HEK293 (cell line): ENCODE measurements around the gene MCAT.
A peak's percentile ranks its signal among the peaks of the same experiment; 100 is the strongest.

Source experiments
- CTCF ChIA-PET: fragments of 350-600 bp; formaldehyde crosslinking; extraction: SDS; loops from one replicate; lab custom pipeline; 2021; ENCODE audit warnings: antibody characterized with exemption; lab: Yijun Ruan, JAX
- POLR2A ChIA-PET: fragments of 300-600 bp; formaldehyde crosslinking; extraction: SDS; loops from one replicate; lab custom pipeline; 2020; ENCODE audit warnings: antibody characterized with exemption, inconsistent platforms; lab: Yijun Ruan, JAX
- H3K27ac ChIP-seq: fragments of 200-500 bp; sonication (Bioruptor generic); 2 replicates; pipeline ENCODE4 v1.5.1; 2014; ENCODE audit warnings: low read depth, low read length, control low read depth, inconsistent platforms; ENCODE audit errors: extremely low read depth
- H3K36me3 ChIP-seq, 2 experiments: fragments of 200-500 bp in 1 of 2; sonication (Bioruptor generic) in 1 of 2; 1 replicate in 1 of 2; 2 replicates in 1 of 2; pipeline ENCODE4 v1.5.1; 2014 to 2017; ENCODE audit warnings: inconsistent platforms in 2 of 2, low read length in 2 of 2; ENCODE audit not compliant: control insufficient read depth in 2 of 2, insufficient read depth in 1 of 2
- H3K4me1 ChIP-seq: fragments of 200-500 bp; sonication (Bioruptor generic); 2 replicates; pipeline ENCODE4 v1.5.1; 2014; ENCODE audit warnings: mild to moderate bottlenecking, low read length, inconsistent platforms; ENCODE audit not compliant: control insufficient read depth, insufficient read depth
- H3K4me3 ChIP-seq: 2 replicates; pipeline ENCODE4 v1.5.1; 2011; ENCODE audit warnings: low read depth, mild to moderate bottlenecking, control low read depth, low read length, moderate library complexity
- H3K9me3 ChIP-seq: fragments of 200-500 bp; sonication (Bioruptor generic); 2 replicates; pipeline ENCODE4 v1.5.1; 2014; ENCODE audit warnings: low read depth, low read length, inconsistent platforms; ENCODE audit not compliant: control insufficient read depth, insufficient read depth
- GLIS1 ChIP-seq: fragments of 450-650 bp; formaldehyde crosslinking; IDR thresholded peaks from 2 replicates; pipeline ENCODE4 v1.5.1; 2016; ENCODE audit warnings: missing biosample characterization, missing genetic modification characterization
- GLIS2 ChIP-seq: fragments of 450-650 bp; formaldehyde crosslinking; IDR thresholded peaks from 2 replicates; pipeline ENCODE4 v1.5.1; 2016; ENCODE audit warnings: missing biosample characterization, missing genetic modification characterization
- HOXC10 ChIP-seq: sonication (generic); formaldehyde crosslinking; IDR thresholded peaks from 2 replicates; pipeline ENCODE4 v1.8.1; 2023; ENCODE audit warnings: mild to moderate bottlenecking, missing genetic modification reagents
- MZF1 ChIP-seq: fragments of 450-650 bp; formaldehyde crosslinking; IDR thresholded peaks from 2 replicates; pipeline ENCODE4 v1.5.1; 2017; ENCODE audit warnings: missing biosample characterization, missing genetic modification characterization, borderline replicate concordance
- SP2 ChIP-seq: fragments of 450-650 bp; formaldehyde crosslinking; IDR thresholded peaks from 2 replicates; pipeline ENCODE4 v1.5.1; 2016; ENCODE audit warnings: missing biosample characterization, missing genetic modification characterization
- SP3 ChIP-seq: fragments of 450-650 bp; formaldehyde crosslinking; IDR thresholded peaks from 2 replicates; pipeline ENCODE4 v1.5.1; 2016; ENCODE audit warnings: missing biosample characterization, missing genetic modification characterization
- YY1 ChIP-seq: fragments of 450-650 bp; formaldehyde crosslinking; IDR thresholded peaks from 2 replicates; pipeline ENCODE4 v1.5.1; 2018; ENCODE audit warnings: missing biosample characterization, missing genetic modification characterization
- ZFP69B ChIP-seq: fragments of 450-650 bp; formaldehyde crosslinking; IDR thresholded peaks from 2 replicates; pipeline ENCODE4 v1.5.1; 2016; ENCODE audit warnings: missing biosample characterization, missing genetic modification characterization
- ZIC2 ChIP-seq: fragments of 450-650 bp; formaldehyde crosslinking; IDR thresholded peaks from 2 replicates; pipeline ENCODE4 v1.5.1; 2016; ENCODE audit warnings: missing biosample characterization, missing genetic modification characterization
- ZNF157 ChIP-seq: fragments of 450-650 bp; formaldehyde crosslinking; IDR thresholded peaks from 2 replicates; pipeline ENCODE4 v1.5.1; 2016; ENCODE audit warnings: missing biosample characterization, missing genetic modification characterization
- ZNF175 ChIP-seq: fragments of 450-650 bp; formaldehyde crosslinking; IDR thresholded peaks from 2 replicates; pipeline ENCODE4 v1.5.1; 2016; ENCODE audit warnings: missing biosample characterization, missing genetic modification characterization
- ZNF223 ChIP-seq: fragments of 450-650 bp; formaldehyde crosslinking; IDR thresholded peaks from 2 replicates; pipeline ENCODE4 v1.5.1; 2016; ENCODE audit warnings: missing biosample characterization, missing genetic modification characterization
- ZNF549 ChIP-seq: fragments of 450-650 bp; IDR thresholded peaks from 2 replicates; pipeline ENCODE4 v1.5.1; 2018; ENCODE audit warnings: missing biosample characterization, missing genetic modification characterization, mild to moderate bottlenecking, inconsistent platforms, moderate library complexity
- ZNF629 ChIP-seq: fragments of 450-650 bp; formaldehyde crosslinking; IDR thresholded peaks from 2 replicates; pipeline ENCODE4 v1.5.1; 2017; ENCODE audit warnings: missing biosample characterization, missing genetic modification characterization
- ZNF768 ChIP-seq: fragments of 450-650 bp; formaldehyde crosslinking; IDR thresholded peaks from 2 replicates; pipeline ENCODE4 v1.5.1; 2018; ENCODE audit warnings: missing biosample characterization, mild to moderate bottlenecking, missing genetic modification characterization
- ZNF837 ChIP-seq: fragments of 450-650 bp; formaldehyde crosslinking; IDR thresholded peaks from 2 replicates; pipeline ENCODE4 v1.5.1; 2016; ENCODE audit warnings: missing biosample characterization, missing genetic modification characterization
- TF ChIP-seq, protein P1 (sequence below): fragments of 450-650 bp; formaldehyde crosslinking; IDR thresholded peaks from 2 replicates; pipeline ENCODE4 v1.5.1; 2017; ENCODE audit warnings: missing biosample characterization, missing genetic modification characterization
- TF ChIP-seq, protein P2 (sequence below): fragments of 450-650 bp; formaldehyde crosslinking; IDR thresholded peaks from 2 replicates; pipeline ENCODE4 v1.5.1; 2017; ENCODE audit warnings: missing biosample characterization, missing genetic modification characterization

The MCAT gene

DNA sequence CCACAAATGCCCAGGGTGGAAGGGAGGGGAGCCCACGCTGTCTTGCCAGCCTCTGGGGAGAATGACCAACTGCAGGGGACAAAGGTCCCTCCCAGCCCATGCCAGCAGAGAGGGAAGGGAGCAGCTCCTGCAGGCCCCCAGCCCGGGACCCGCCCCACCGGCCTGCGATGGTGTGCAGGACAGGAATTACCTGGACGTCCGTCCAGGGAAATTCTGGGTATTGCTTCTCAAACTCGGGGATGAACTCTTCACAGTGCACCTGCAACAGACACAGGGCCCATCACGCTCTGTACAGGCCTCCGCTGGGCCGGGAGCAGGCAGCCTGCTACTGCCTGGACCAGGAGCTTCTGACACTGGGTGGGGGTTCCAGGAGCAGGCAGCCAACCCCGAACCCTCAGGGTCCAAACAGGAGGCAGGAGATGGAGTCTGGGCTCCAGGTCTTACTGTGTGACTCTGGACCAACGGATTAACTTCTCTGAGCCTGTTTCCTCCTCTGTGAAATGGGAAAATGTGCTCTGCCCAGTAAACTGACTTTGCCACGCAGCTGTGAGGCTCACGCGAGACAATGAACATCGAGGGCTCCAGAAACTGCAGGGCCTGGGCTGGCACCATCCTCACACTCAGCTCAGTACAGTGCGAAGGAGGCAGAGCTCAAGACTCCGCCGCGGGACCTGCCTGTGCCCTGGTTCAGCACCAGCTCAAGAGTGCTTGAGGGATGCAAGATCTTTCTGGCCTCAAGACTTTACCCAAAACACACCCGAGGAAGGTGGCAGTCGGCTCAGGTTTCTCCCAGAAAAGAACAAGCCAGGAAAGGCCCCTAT is 26.3 kb upstream of the MCAT start:
- Histone ChIP-seq H3K4me3 (no peak overlapping the region), H3K9me3 (no peaks in the 10 kb centered on the region)
- TF ChIP-seq ZNF837 = no peak
- peak; percentile 61; the same call in 1 of the 2 replicates for TF ChIP-seq ZNF768 (tag by site-specific recombination)
- TF ChIP-seq ZNF157 = no peak
- TF ChIP-seq, all 188 proteins: peak for 1
- POLR2A ChIA-PET = interaction anchor here (0.7 to 2.0 kb wide), 2 partner anchors 16 to 18 kb away, joined by 3 to 8 read pairs; partner anchors contain the start of gene TTLL12
- no peak overlapping the region for H3K27ac ChIP-seq
- peaks cover 14 to 78% of the 10 kb centered on the region in 2 experiments; a peak in 2 of 3 replicates for H3K36me3 ChIP-seq
- H3K4me1 ChIP-seq = no peaks in the 10 kb centered on the region
- CTCF ChIA-PET = interaction anchor here (1.2 kb wide), 1 partner anchor 18 kb away, joined by 3 read pairs; the partner anchor contains the start of gene TTLL12

DNA sequence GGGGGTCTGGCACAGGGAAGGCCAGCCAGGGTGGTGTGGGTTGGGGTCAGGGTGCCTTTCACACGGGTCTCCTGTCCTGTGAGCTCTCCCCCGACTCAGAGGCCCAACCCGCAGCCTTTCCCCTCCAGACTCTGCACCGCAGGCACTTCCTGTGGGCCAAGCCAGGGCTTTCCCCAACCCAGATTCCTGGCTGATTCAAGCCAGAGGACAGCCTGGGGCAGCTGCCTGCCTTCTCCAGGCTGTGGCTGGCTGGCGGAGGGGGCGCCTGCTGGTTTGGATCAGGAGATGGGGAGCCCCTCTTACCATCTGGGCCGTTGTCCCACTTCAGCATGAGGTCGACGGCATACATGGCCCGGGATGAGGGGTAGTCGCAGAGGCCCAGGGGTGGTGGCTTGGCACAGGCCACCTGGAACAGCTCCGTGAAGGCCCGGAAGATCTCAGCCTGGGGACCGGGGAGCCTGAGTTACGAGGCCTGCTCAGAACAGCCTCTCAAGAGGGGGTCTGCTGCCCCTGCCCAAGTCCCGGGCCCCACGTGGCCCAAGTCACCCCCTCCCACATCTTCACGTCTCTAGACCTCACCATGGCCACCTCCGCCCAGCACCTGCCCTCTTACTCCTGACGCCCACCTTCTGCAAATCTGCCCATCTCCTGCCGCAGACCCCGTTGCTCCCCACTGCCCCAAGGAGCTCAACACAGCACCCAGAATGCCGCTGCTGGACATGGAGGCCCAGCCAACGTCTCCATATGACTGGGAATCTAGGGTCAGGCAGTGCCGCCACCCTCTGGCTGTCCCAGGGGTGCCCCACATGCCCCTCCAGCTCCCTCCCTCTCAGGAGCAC is 25.5 kb upstream of the MCAT start:
- Histone ChIP-seq H3K9me3 (no peaks in the 10 kb centered on the region), H3K36me3 (peaks cover 14 to 70% of the 10 kb centered on the region in 2 experiments; a peak in 2 of 3 replicates), H3K4me3 (no peak overlapping the region), H3K4me1 (no peaks in the 10 kb centered on the region), H3K27ac (no peak overlapping the region)
- CTCF ChIA-PET = no interaction called here
- TF ChIP-seq GLIS2 (tag by site-specific recombination) = 0 out of 2 replicates have a peak, but pooled peaks have one; percentile 17
- TF ChIP-seq, protein P1, sequence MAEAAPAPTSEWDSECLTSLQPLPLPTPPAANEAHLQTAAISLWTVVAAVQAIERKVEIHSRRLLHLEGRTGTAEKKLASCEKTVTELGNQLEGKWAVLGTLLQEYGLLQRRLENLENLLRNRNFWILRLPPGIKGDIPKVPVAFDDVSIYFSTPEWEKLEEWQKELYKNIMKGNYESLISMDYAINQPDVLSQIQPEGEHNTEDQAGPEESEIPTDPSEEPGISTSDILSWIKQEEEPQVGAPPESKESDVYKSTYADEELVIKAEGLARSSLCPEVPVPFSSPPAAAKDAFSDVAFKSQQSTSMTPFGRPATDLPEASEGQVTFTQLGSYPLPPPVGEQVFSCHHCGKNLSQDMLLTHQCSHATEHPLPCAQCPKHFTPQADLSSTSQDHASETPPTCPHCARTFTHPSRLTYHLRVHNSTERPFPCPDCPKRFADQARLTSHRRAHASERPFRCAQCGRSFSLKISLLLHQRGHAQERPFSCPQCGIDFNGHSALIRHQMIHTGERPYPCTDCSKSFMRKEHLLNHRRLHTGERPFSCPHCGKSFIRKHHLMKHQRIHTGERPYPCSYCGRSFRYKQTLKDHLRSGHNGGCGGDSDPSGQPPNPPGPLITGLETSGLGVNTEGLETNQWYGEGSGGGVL = no peak
- POLR2A ChIA-PET = no interaction called here

DNA sequence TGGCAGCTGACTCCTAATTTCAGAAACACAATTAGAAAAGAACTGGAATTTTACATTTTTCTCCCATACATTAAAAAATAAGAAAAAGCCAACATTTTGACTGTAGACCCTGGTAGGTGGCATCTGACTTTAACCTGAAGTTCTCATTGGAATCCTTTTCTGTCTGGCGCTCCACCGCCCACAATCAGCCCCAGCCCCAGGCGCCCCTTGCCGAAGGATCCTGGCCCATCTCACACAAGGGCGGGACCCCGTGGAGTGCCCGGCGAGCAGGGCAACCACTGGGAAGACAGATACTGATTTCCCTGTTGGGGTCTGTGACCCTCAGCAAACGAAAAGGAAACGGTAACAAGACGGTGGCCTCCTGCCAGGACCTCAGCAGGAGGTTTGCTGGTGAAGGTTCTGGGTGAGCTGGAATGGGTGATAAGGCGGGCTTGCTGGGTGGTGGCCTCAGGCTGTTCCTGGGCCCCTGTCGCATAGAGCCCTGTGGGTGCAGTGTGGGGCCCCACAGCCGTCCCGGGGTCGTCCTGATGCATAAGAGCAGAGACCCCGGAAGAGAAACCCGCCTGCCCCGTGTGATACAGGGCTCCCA is 23.9 kb upstream of the MCAT start:
- TF ChIP-seq ZIC2 (peak; percentile 32; the same call in 1 of the 2 replicates), HOXC10 (no peak), GLIS1 (tag by site-specific recombination) (peak; percentile 36), SP3 (tag by site-specific recombination) (no peak), ZNF629 (tag by site-specific recombination) (no peak)
- H3K36me3 ChIP-seq = peaks cover 6 to 58% of the 10 kb centered on the region in 2 experiments; a peak in 2 of 3 replicates
- CTCF ChIA-PET = interaction anchor here (1.0 to 1.1 kb wide), 2 partner anchors 61 to 62 kb away, joined by 3 read pairs; no protein-coding TSS in a partner anchor
- no peak overlapping the region for H3K4me3 ChIP-seq
- H3K9me3 ChIP-seq = no peaks in the 10 kb centered on the region
- no peak overlapping the region for H3K27ac ChIP-seq
- POLR2A ChIA-PET = no interaction called here
- no peaks in the 10 kb centered on the region for H3K4me1 ChIP-seq

DNA sequence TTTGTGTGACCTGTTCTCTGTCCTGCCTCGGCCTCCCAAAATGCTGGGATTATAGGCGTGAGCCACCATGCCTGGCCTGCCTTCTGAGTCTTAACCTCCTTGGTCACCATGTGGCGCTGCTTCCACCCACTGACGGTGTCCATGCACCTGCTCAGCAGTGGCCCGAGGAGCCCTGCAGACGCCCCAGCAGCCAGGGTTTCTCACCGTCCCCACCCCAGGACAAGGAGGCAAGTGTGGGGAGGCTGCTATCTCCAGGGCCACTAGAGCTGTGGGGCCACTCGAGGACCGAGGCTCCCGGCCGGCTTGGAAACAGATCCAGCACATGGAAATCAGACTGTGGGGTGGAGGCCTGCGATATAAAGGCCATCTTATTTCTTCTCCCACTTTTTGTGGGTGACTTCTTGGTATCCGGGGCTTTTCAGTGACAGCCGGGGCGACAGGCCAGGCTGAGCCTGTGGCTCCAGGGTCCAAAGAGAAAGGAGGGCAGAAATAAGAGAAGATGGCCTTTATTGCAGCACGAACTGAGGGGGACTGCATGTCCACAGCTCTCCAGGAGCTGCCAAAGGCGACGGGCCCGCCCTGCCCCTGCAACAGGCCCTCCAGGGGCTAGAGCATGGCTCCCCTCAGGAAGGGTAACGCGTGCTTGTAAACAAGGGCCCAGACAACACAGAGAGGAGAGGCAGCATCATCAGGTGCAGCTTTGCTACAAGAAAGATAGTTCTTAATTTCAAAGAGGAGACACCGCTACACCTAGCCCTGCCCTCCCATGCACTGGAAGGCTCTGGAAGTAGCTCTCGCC is 23.1 kb upstream of the MCAT start:
- no peak overlapping the region for H3K27ac ChIP-seq
- ChIA-PET POLR2A (no interaction called here), CTCF (interaction anchor here (1.0 to 1.1 kb wide), 2 partner anchors 62 to 63 kb away, joined by 3 read pairs; no protein-coding TSS in a partner anchor)
- H3K4me3 ChIP-seq = no peak overlapping the region
- no peaks in the 10 kb centered on the region for H3K9me3 ChIP-seq
- H3K4me1 ChIP-seq = no peaks in the 10 kb centered on the region
- peaks cover 6 to 51% of the 10 kb centered on the region in 2 experiments; a peak in 2 of 3 replicates for H3K36me3 ChIP-seq
- TF ChIP-seq ZNF223 (tag by site-specific recombination) (no peak), ZNF549 (tag by site-specific recombination) (no peak), SP2 (tag by site-specific recombination) (no peak), YY1 (tag by site-specific recombination) (no peak), ZNF175 (tag by site-specific recombination) (no peak), MZF1 (tag by site-specific recombination) (no peak), ZFP69B (tag by site-specific recombination) (no peak)
- TF ChIP-seq, protein P1 = no peak
- TF ChIP-seq, protein P2, sequence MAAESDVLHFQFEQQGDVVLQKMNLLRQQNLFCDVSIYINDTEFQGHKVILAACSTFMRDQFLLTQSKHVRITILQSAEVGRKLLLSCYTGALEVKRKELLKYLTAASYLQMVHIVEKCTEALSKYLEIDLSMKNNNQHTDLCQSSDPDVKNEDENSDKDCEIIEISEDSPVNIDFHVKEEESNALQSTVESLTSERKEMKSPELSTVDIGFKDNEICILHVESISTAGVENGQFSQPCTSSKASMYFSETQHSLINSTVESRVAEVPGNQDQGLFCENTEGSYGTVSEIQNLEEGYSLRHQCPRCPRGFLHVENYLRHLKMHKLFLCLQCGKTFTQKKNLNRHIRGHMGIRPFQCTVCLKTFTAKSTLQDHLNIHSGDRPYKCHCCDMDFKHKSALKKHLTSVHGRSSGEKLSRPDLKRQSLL = no peak
